Ishikawa (cell line): ENCODE measurements around the gene GPD1L.

Experiments
- CEBPB ChIP-seq: IDR thresholded peaks from 2 replicates; pipeline ENCODE4 v1.6.1; 2012
- CREB1 ChIP-seq: IDR thresholded peaks from 2 replicates; pipeline ENCODE4 v1.6.1; 2012; ENCODE audit warnings: low read depth
- EGR1 ChIP-seq: IDR thresholded peaks from 2 replicates; pipeline ENCODE4 v1.6.1; 2012
- EP300 ChIP-seq: IDR thresholded peaks from 2 replicates; pipeline ENCODE4 v1.6.1; 2012; ENCODE audit warnings: borderline replicate concordance
- FOXM1 ChIP-seq: IDR thresholded peaks from 2 replicates; pipeline ENCODE4 v1.6.1; 2012; ENCODE audit warnings: low read depth, borderline replicate concordance
- MAX ChIP-seq: IDR thresholded peaks from 2 replicates; pipeline ENCODE4 v1.6.1; 2012
- NFIC ChIP-seq: IDR thresholded peaks from 2 replicates; pipeline ENCODE4 v1.6.1; 2012
- RAD21 ChIP-seq: IDR thresholded peaks from 2 replicates; pipeline ENCODE4 v1.6.1; 2012; ENCODE audit warnings: low read depth
- REST ChIP-seq: IDR thresholded peaks from 2 replicates; pipeline ENCODE4 v1.6.1; 2012; ENCODE audit warnings: low read depth, mild to moderate bottlenecking
- TAF1 ChIP-seq: IDR thresholded peaks from 2 replicates; pipeline ENCODE4 v1.6.1; 2012; ENCODE audit warnings: low read depth, mild to moderate bottlenecking
- TCF12 ChIP-seq: IDR thresholded peaks from 2 replicates; pipeline ENCODE4 v1.6.1; 2012; ENCODE audit warnings: low read depth
- TEAD4 ChIP-seq: IDR thresholded peaks from 2 replicates; pipeline ENCODE4 v1.6.1; 2012
- USF1 ChIP-seq: IDR thresholded peaks from 2 replicates; pipeline ENCODE4 v1.6.1; 2012
- YY1 ChIP-seq: IDR thresholded peaks from 2 replicates; pipeline ENCODE4 v1.6.1; 2012; ENCODE audit warnings: low read depth
- ZBTB7A ChIP-seq: IDR thresholded peaks from 2 replicates; pipeline ENCODE4 v1.6.1; 2012; ENCODE audit warnings: low read depth

Gene GPD1L

GRCh38 chr3:32106132-32106928 lies at the start of gene GPD1L:
Gene GPD1L, plus strand, starts transcription at chr3:32106620. Its CDS starts 92 bp downstream, at chr3:32106712.
- TF ChIP-seq USF1 = no peak
- TF ChIP-seq EP300 = 0 out of 2 replicates have a peak, but pooled peaks have one; percentile 14
- TF ChIP-seq RAD21 = no peak
- no peak for TF ChIP-seq ZBTB7A
- no peak for TF ChIP-seq TEAD4
- TF ChIP-seq NFIC = peak; percentile 70
- TF ChIP-seq FOXM1 = no peak
- TF ChIP-seq EGR1 = no peak; the same call in 1 of the 2 replicates
- TF ChIP-seq MAX = peak; percentile 64; the same call in 1 of the 2 replicates
- TF ChIP-seq CEBPB = no peak
- no peak for TF ChIP-seq TCF12
- TF ChIP-seq CREB1 = no peak
- peak; percentile 38; the same call in 1 of the 2 replicates for TF ChIP-seq TAF1
- TF ChIP-seq REST = no peak; the same call in 1 of the 2 replicates
- TF ChIP-seq YY1 = peak; percentile 60

GRCh38 chr3:32062950-32063582 lies 43.4 kb upstream of the GPD1L start:
- TF ChIP-seq FOXM1 = no peak
- TF ChIP-seq EGR1 = no peak
- no peak for TF ChIP-seq TCF12
- TF ChIP-seq EP300 = no peak
- TF ChIP-seq TEAD4 = no peak
- no peak for TF ChIP-seq NFIC
- no peak for TF ChIP-seq TAF1
- no peak for TF ChIP-seq REST
- no peak for TF ChIP-seq MAX
- no peak for TF ChIP-seq USF1

- TF ChIP-seq MAX (no peak), TEAD4 (no peak), TCF12 (no peak), EP300 (no peak), FOXM1 (no peak), RAD21 (no peak), YY1 (no peak), NFIC (no peak), REST (no peak), USF1 (no peak), CREB1 (no peak), TAF1 (no peak)
Measured at GRCh38 chr3:32066686-32067085, 39.7 kb upstream of the GPD1L start.
